Mesenteric fat pad (tissue), 1 donor: ENCODE results near the gene DQX1. TPM values are rescaled to one million over a fixed set of nuclear protein-coding genes. Genes with fewer than 3 reads are reported as not detected.
"Not testable (repeated sequence)": the region's sequence is repeated elsewhere in the genome, so short reads cannot be mapped to it uniquely, and the experiment has no call there.

Source experiments
- DNase-seq: peaks from one replicate; pipeline ENCODE4 v3.0.0-alpha.2; 2020; ENCODE audit warnings: low spot score
- total RNA-seq: library from RNA; stranded (reverse); fragmentation: NEBNext Ultra II Directional; extraction: Animal tissue kit (Norgen Biotek cat#: 25700); gene quantifications from one replicate; pipeline ENCODE4 v1.2.1, GENCODE V29; 2021
- donor health status: DM: yes; HTN: yes; CAD: no.

DQX1 gene
- total RNA-seq, 1 donor from 2014 or later, result not detected

DNA sequence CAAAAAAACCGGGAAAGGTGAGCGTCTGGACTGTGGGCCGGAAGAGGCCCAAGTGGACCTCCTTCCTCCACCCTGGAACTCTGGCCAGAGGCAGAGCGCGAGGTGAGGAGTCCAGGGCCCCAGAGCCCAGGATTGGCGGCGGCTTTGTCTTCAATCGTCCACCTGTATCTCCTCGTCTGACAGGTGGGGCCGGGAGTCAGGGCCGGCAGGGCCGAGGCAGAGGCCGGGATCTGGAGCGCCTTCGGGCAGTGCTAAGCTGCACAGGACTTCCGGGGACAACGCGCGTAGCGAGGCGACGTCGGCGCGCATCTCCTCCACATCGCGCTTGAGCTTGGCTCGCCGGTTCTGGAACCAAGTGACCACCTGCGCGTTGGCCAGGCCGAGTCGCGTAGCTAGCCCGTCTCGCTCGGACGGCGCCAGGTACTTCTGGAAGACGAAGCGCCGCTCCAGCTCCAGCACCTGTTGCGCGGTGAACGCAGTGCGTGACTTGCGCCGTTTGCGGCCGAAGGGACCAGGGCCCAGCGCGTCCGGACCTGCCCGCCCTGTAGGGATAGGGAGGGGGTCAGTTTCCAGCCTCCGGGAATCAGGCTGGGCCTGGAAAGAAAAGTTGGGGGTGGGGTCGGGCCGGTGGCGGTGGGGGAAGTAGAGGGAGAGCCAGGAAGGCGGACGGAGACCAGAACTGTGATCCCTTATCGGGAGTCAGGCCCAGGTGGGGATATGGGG is 28.1 kb downstream of the DQX1 start:
- no peak for DNase-seq

GRCh38 chr2:74496997-74497776 is 28.8 kb downstream of the DQX1 start:
- no peak for DNase-seq

GRCh38 chr2:74495440-74495839 is 30.6 kb downstream of the DQX1 start:
- no peak for DNase-seq

GRCh38 chr2:74493546-74493945 is 32.5 kb downstream of the DQX1 start:
- DNase-seq, result no peak

DNA sequence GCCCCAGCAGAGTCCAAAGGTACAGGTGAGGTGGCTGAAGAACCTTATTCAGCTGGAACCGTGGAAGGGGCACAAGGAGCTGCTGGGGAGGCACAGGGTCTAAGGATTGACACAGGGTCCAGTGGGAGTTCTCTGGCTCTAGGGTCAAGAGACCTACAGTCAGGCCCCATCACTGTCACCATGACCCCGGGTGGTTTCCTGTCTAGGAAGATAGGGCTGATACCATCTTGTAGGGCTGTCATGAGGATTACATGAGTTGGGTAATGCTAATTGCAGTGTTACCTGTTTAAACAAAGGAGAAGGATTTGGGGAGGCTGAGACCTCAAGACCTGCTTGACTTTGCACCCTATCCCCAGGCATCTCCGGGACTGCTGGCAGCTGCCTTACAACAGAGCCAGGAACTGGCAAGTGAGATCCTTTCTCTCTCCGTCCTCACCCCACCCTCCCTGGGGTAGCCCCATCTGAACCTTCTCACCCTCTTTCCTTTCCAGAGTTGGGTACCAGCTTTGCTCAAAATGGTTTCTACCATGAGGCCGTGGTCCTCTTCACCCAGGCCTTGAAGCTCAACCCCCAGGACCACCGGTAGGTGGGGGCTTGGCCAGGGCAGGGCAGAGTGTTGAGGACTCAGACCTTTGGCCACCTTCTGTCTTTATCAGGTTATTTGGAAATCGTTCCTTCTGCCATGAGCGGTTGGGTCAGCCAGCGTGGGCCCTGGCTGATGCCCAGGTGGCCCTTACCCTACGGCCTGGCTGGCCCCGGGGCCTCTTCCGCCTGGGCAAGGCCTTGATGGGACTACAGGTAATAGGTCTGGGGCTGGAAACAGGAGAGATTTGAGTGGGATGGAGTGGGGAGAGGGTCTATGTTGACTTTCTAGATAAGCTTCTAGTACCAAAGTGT is 34.1 kb downstream of the DQX1 start:
- no peak for DNase-seq

- no peak for DNase-seq
Measured at GRCh38 chr2:74489906-74490305, 36.1 kb downstream of the DQX1 start.

- no peak for DNase-seq
Measured at GRCh38 chr2:74488643-74489481, 37.2 kb downstream of the DQX1 start.

- DNase-seq, result no peak
Measured at GRCh38 chr2:74486141-74486540, 39.9 kb downstream of the DQX1 start.

GRCh38 chr2:74483675-74484164 is 42.3 kb downstream of the DQX1 start:
- not testable (repeated sequence) for DNase-seq

DNA sequence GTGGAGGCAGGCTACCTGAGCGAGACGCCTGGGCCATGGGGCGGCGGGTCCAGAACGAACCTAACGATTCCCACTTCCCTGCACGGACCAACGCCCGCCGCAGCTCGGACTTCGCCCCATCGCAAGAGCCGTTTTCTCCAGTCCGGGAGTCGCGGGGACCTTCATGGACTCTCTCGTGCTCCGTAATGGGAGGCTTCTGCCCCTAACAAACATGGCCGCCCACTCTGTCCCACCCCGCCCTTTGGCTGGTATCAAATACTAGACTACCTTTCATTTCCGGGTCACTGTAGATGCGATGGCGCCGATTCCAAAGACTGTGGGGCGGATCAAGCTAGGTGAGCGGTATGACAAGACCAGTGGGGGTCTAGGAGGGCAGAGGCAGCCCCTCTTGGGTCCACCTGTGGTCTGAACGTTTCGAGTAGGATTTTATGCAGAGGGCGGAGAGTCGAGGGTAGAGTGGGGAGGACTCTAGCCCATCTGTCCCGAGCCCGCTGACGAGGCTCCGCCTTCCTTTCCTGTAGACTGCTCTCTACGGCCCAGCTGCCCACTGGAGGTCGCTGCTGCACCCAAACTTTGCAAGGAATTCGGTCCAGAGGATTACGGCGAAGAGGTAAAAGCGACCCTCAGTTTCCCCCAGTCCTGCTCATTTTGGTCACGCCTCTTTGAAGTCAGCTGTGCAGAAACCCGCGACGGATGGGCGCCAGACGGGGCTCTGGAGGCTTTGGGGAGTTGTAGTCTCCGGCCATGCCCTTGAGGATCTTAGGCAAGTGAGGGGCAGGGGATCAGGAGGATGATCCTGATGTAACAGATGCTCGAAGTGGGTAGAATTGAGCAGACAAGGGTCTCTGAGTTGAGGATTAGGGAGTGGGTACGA is 43.0 kb downstream of the DQX1 start, which contains the start of the genes CCDC142 and TTC31:
Gene CCDC142, minus strand, starts transcription at position 198 of the 874 bp plus-strand sequence. Its CDS starts 161 bp downstream, at position 37.
Gene TTC31, plus strand, starts transcription at position 281 of the 874 bp plus-strand sequence. Its CDS starts 15 bp downstream, at position 296.
- DNase-seq, result peak; percentile 96

- no peak for DNase-seq
Measured at GRCh38 chr2:74481961-74482800, 43.9 kb downstream of the DQX1 start.

DNA sequence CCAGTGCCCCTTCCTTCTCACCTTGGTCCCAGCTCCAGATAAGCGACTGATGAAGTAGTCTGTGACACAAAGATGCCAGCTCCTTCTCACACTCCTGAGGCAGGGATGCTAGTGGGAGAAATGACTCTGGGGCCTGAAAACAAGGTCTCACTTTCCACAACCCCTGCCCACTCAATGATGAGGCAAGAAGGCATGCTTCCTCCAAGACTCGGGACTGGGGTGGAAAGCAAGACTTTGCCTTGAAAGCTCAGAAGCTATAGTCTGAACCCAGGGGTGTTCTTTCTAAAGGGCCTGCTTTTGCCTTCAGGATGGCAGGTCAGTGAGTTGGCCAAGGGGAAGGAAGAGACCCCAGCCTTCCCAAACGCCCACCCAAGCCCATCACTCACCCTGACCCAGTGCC is 44.6 kb downstream of the DQX1 start:
- no peak for DNase-seq

DNA sequence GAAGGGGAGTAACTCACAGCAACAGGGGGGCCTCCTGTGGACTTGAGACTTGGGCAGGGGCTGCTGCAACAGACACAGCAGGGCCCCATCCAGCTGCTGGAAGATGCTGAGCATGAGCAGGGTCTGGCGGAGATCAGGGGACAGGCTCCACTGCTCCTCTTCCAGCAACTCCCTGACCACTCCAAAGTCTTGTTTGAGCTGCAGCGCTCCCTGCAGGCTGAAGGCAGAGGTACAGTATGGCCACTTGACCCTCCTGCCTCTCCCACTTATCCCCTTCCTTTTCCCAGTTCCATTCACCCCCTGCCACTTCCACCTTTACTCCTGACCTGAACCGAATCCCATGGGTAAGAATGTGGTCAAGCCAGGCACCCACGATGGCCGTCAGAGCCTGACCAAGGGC is 51.1 kb downstream of the DQX1 start:
- no peak for DNase-seq

- no peak for DNase-seq
Measured at GRCh38 chr2:74474481-74474880, 51.5 kb downstream of the DQX1 start.

GRCh38 chr2:74472945-74473258 is 53.1 kb downstream of the DQX1 start:
- no peak for DNase-seq

DNA sequence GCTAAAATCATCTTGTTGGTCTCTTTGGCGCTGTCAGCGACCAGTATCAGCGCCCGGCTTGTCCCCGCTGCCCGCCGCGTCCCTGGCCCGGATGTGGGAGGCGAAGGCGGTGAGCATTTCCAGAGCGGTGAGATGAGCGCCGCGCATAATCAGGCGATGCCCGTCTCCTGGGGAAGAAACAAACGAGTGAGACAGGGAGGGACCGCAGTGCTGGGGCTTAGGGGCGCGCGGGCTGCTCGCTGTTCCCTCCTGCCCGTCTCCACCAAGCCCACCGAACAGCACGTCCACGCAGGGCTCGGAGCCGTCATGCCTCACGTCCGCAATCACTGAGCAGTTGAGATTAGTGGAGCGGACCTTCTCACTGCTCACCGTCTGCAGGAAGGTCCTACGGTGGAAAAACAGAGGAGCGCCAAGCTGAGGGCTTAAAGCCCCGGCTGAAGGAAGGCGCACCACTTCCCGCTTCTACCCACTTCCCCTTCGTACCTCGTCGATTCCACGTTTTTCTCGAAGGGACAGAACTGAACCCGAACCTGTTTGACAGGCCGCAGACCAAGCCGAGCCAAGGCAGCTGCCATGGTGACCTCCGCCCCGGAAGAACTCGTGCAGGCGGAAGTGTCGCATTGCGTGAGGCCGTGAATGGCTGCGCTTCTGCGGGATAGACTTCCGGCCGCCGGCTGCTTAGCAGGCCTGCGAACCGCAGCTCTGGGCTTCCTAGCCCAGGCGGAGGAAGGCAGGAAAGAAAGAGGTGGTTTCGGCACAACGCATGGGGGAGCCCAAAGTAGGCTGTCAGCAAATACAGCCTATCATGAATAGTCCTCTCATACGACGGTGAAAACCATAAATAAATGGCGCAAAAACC is 53.7 kb downstream of the DQX1 start, which contains the start of gene MRPL53:
Gene MRPL53, minus strand, starts transcription at position 595 of the 859 bp plus-strand sequence. Its CDS starts 20 bp downstream, at position 575.
- peak; percentile 96 for DNase-seq

DNA sequence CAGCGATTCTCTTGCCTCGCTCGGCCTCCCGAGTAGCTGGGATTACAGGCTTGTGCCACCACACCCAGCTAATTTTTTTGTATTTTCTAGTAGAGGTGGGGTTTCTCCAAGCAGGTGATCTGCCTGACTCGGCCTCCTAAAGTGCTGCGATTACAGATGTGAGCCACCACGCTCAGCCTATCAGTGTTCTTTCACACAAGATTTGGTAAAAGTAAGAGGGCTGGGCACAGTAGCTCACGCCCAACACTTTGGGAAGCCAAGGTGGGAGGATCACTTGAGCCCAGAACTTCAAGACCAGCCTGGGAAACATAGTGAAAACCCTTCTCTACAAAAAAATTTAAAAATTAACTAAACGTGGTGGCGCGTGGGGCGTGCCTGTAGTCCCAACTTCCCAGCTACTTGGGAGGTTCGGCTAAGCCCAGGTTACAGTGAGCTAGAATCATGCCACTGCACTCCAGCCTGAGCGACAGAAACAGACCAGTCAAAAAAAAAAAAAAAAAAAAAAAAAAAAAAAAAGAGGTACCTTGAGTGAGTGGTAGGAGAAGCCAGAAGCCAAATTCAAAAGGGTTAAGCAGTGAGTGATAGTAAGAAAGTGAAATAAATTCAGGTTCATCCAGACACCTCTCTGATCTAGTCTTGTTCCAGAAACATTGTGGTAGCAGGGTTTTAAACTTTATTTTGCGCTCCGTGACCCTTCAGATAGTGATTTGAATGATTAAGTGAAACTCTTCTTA is 54.5 kb downstream of the DQX1 start:
- DNase-seq, result no peak
